Measurements from ENCODE around the gene TMEM121B.

TMEM121B gene

GRCh38 chr22:17137170-17137569 is 16.0 kb upstream of the TMEM121B start:
- no peak overlapping the region for H3K4me2 ChIP-seq (ENCODE audit: low read depth, low read length, poor library complexity, severe bottlenecking)
- no peak overlapping the region for H3K4me3 ChIP-seq (ENCODE audit: low read length, poor library complexity, severe bottlenecking)
- H4K20me1 ChIP-seq (ENCODE audit: insufficient read depth, low read length, poor library complexity, severe bottlenecking): no peaks in the 10 kb centered on the region
- TF ChIP-seq CTCF (conservative IDR thresholded peaks at IDR 0.05; ENCODE audit: low read length) (no peak), EZH2phosphoT487 (IDR thresholded peaks at IDR 0.05; ENCODE audit: borderline replicate concordance) (no peak)
- peaks cover 54% of the 10 kb centered on the region; the same call in 1 of the 2 replicates for H3K36me3 ChIP-seq (ENCODE audit: insufficient read depth, low read length)
- H3K79me2 ChIP-seq (ENCODE audit: insufficient read depth, low read length): no peaks in the 10 kb centered on the region
- H3K9me2 ChIP-seq (replicated peaks; ENCODE audit: low read depth, low read length): no peaks in the 10 kb centered on the region
- no peak overlapping the region for H3K9ac ChIP-seq (ENCODE audit: low read depth, low read length, poor library complexity, severe bottlenecking)
- no peaks in the 10 kb centered on the region for H3K9me3 ChIP-seq (ENCODE audit: insufficient read depth, low read depth, low read length)
- no peak overlapping the region for H2AFZ ChIP-seq (ENCODE audit: low read length)
- no peaks in the 10 kb centered on the region for H3K27me3 ChIP-seq (ENCODE audit: insufficient read depth, low read length, poor library complexity, severe bottlenecking)
- H3K4me1 ChIP-seq (ENCODE audit: insufficient read depth, low read length, poor library complexity, severe bottlenecking): no peaks in the 10 kb centered on the region
- H3F3A ChIP-seq (ENCODE audit: low read depth): no peaks in the 10 kb centered on the region

- Histone ChIP-seq H3K4me2 (ENCODE audit: low read depth, low read length, poor library complexity, severe bottlenecking) (no peak overlapping the region), H3K4me3 (ENCODE audit: low read length, poor library complexity, severe bottlenecking) (no peak overlapping the region), H2AFZ (ENCODE audit: low read length) (no peak overlapping the region)
Measured at GRCh38 chr22:17135153-17135760, 14.1 kb upstream of the TMEM121B start.

DNA sequence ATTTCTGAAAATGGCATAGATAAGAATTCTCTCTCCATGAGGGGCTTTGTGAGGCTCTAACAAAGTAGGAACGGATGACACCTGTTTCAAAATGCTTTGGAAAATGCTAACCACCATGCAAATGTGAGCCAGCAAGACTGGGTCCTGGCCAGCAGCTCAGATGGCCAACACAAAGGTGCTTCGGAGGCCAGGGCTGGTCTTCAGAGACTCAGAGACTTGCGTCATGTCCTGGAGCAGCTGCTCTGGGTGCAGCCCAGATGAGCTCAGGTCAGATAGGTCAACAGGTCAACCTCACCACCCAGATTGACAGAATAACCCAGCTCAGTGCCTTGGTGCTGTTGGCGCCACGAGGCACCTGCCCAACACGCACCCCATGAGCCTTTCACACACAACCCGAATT is 12.0 kb upstream of the TMEM121B start:
- Histone ChIP-seq H3K36me3 (ENCODE audit: insufficient read depth, low read length) (peaks cover 19% of the 10 kb centered on the region; the same call in 1 of the 2 replicates), H3K9me2 (replicated peaks; ENCODE audit: low read depth, low read length) (no peaks in the 10 kb centered on the region)

More at GRCh38 chr22:17135153-17135760, 14.1 kb upstream of the TMEM121B start:
- no peaks in the 10 kb centered on the region for H3K9me3 ChIP-seq (ENCODE audit: insufficient read depth, low read depth, low read length)
- H3K9me2 ChIP-seq (replicated peaks; ENCODE audit: low read depth, low read length): no peaks in the 10 kb centered on the region
- no peak overlapping the region for H3K9ac ChIP-seq (ENCODE audit: low read depth, low read length, poor library complexity, severe bottlenecking)
- no peaks in the 10 kb centered on the region for H4K20me1 ChIP-seq (ENCODE audit: insufficient read depth, low read length, poor library complexity, severe bottlenecking)
- H3K4me1 ChIP-seq (ENCODE audit: insufficient read depth, low read length, poor library complexity, severe bottlenecking): no peaks in the 10 kb centered on the region
- H3K36me3 ChIP-seq (ENCODE audit: insufficient read depth, low read length): peaks cover 35% of the 10 kb centered on the region; the same call in 1 of the 2 replicates
- no peaks in the 10 kb centered on the region for H3K27me3 ChIP-seq (ENCODE audit: insufficient read depth, low read length, poor library complexity, severe bottlenecking)
- TF ChIP-seq CTCF (conservative IDR thresholded peaks at IDR 0.05; ENCODE audit: low read length): no peak
- TF ChIP-seq EZH2phosphoT487 (IDR thresholded peaks at IDR 0.05; ENCODE audit: borderline replicate concordance): no peak
- no peaks in the 10 kb centered on the region for H3K79me2 ChIP-seq (ENCODE audit: insufficient read depth, low read length)
- H3F3A ChIP-seq (ENCODE audit: low read depth): no peaks in the 10 kb centered on the region

More for the DNA sequence above, 12.0 kb upstream of the TMEM121B start:
- Histone ChIP-seq H3F3A (ENCODE audit: low read depth) (no peaks in the 10 kb centered on the region), H3K4me2 (ENCODE audit: low read depth, low read length, poor library complexity, severe bottlenecking) (no peak overlapping the region), H3K4me1 (ENCODE audit: insufficient read depth, low read length, poor library complexity, severe bottlenecking) (no peaks in the 10 kb centered on the region), H3K9me3 (ENCODE audit: insufficient read depth, low read depth, low read length) (no peaks in the 10 kb centered on the region), H4K20me1 (ENCODE audit: insufficient read depth, low read length, poor library complexity, severe bottlenecking) (no peaks in the 10 kb centered on the region), H3K79me2 (ENCODE audit: insufficient read depth, low read length) (no peaks in the 10 kb centered on the region), H3K27me3 (ENCODE audit: insufficient read depth, low read length, poor library complexity, severe bottlenecking) (no peaks in the 10 kb centered on the region), H2AFZ (ENCODE audit: low read length) (no peak overlapping the region), H3K4me3 (ENCODE audit: low read length, poor library complexity, severe bottlenecking) (no peak overlapping the region), H3K9ac (ENCODE audit: low read depth, low read length, poor library complexity, severe bottlenecking) (no peak overlapping the region)
- TF ChIP-seq EZH2phosphoT487 (IDR thresholded peaks at IDR 0.05; ENCODE audit: borderline replicate concordance) (no peak), CTCF (conservative IDR thresholded peaks at IDR 0.05; ENCODE audit: low read length) (no peak)
